Limb (tissue), 2 donors: Measurements from ENCODE around the gene ACSL6.

Experiments
- DNase-seq, 2 donors: peaks; one replicate each; pipeline ENCODE4 v3.0.0-alpha.2; 2016; ENCODE audit errors: extremely low spot score in 2 of 2

ACSL6 gene

GRCh38 chr5:131984956-131985665 is 26.3 kb downstream of the ACSL6 start:
- no peak for DNase-seq

DNA sequence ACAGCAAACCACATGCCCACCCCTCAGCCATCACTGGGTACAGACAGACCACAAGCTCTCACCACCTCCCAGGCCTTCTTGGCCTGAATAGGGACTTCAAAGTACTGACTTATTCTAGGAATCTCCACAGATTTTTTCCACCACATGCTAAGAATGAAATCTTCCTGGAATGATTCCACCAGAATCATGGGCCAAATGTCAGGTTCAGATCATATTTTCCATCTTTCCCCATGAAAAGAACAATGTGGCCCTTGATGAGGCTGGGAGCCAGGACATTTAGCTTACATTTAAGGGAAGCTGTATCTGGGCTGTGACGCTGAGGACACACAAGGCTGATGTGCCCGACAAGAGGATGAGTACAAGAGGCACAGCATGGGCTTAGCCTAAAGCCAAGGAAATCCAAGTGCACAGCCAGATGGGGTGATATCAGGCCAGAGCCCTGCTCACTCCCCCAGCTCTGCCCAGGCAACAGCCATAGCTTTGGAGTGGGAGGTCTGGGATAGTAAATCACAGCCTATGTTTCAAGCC is 28.1 kb downstream of the ACSL6 start:
- DNase-seq, result peak in 1 of 2 donors; percentile 6

GRCh38 chr5:131981516-131981915 is 29.9 kb downstream of the ACSL6 start:
- DNase-seq, result no peak

DNA sequence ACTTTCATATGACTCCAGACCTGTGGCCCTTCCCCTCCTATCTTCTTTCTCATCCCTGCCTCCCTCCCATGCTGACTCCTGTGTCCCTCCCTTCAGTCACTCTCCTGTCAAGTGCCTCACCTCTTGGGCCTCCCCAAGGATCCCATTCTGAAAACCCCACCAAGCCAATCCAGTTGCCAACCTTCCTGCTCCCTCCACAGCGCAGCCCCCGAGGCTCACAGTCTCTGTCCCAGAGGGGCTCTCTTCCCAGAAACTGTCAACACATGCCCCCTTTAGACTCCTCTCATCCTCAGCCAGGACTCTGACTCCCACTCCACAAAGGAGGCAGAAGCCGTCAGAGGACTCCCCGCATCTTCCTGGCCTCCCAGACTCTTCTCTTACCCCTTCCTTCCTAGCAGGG is 30.8 kb downstream of the ACSL6 start:
- no peak for DNase-seq

DNA sequence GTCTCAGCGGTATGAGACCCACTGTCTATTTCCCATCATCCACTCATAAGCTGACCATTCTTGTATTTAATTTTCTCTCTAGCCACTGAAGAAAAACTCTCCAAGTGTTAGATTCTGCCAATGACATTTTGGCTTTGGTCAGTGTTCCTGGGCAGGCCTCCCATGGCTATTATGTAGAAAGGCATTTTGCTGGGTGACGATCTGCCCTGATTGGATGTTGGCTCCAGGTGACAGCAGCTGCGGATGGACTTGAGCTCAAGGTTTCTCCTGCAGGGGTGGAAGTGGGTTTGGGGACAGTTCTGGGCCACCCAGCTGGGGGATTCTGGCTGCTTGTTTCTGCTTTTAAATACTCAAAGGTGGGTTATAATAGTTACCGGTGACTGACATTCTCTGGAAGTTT is 31.6 kb downstream of the ACSL6 start:
- DNase-seq, result peak in 1 of 2 donors; percentile 1

GRCh38 chr5:131977212-131977604 is 34.2 kb downstream of the ACSL6 start:
- no peak for DNase-seq

GRCh38 chr5:131976414-131977211 is 34.8 kb downstream of the ACSL6 start:
- no peak for DNase-seq

DNA sequence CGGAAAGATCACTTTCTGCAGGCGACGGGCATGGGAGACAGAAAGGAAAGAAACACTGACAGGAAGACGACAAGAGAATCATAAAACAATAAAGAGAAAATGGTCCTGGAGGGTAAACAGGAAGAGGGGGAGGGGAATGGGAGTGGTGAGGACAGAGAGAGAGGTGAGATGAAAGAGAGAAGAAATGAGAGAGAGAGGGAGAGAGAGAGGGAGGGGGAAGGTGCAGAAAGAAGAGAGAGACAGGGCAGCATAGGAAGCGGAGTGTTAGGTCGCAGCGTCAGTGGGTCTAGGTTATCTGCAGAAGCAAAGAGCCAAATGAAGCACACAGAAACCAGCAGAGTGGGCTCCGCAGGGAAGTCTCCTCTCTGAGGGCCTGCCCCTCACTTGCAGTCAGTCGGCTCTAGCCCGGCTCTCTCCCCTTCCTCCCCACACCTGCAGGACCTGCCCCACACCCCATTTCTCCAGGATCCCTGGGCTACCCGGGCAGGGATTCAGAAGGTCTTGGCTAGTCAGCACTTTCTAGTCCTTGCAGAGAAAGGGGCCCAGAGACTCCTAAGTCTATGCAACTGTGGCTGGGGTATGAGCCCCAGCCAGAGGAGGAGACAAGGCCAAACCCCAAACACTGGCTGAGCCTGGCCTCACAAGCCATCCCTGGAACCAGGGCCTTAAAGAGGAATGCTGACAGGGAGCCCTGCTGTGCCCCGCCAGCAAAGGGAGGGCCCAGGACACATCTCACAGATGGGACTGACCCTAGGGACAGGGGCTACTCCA is 36.3 kb downstream of the ACSL6 start:
- DNase-seq, result peak in 1 of 2 donors; percentile 9

DNA sequence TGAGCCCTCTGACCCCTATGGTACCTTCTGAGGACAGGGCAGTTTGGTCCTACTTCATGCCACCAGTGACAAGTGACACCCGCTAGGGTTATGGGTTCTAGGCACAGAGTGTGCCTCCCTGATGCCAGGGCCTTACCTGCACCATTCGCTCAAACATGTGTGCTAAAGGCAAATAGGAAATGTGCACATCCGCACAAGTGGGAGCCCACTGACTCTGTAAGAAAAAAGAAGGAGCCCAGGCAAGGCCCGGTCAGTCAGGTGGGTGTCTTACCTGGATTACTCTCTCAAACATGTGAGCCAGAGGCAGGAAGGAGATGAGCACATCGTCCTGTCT is 36.9 kb downstream of the ACSL6 start:
- DNase-seq, result peak in 1 of 2 donors; percentile 12

DNA sequence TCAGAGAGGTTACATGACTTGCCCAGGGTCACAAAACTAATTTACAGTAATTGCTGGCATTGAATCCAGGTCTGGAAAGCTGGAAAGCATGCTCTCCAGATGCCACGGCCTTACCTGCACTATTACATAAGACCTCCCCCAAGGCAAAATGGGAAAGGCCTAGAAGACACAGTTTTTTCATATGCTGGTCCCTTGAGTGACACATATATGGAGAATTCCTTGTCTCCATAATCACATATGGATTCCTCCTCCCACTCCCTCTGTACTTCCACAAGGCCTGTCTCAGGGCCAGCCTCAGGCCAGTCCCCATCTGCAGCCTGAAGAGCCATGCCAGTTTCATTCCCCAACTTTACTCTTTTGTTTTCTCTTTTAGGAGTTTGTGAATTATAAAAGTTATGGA is 37.4 kb downstream of the ACSL6 start:
- DNase-seq, result no peak

DNA sequence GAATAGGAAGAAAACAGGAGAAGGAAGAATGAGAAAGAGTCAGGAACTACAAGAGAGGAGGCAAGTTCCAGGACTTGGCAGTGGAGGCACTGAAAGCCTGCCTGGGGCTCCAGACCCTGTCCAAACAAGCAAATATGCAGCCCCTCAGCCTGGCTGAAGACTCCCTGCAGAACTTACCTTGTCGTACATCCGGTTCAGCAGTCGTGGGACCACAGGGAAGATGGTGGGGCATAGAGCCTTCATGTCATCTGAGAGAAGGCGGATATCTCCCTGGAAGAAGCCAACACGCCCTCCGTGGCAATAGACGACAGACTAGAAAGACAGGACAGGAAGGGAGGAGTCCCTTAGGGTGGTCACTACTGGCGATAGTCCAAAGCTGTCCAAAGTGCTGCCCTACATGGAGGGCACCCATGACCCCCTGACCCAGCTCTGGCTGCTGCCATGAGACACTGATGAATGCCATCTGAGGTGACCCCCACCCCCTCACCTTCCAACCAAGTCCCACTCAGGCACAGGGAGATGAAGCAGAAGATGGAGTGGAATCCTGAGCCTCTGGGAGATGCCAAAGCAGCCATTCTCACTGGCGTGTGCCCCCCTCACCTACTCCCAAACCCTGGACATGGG is 38.3 kb downstream of the ACSL6 start:
- no peak for DNase-seq

GRCh38 chr5:131968396-131968954 is 43.0 kb downstream of the ACSL6 start:
- no peak for DNase-seq

- DNase-seq, result no peak
Measured at GRCh38 chr5:131966551-131966950, 44.9 kb downstream of the ACSL6 start.

DNA sequence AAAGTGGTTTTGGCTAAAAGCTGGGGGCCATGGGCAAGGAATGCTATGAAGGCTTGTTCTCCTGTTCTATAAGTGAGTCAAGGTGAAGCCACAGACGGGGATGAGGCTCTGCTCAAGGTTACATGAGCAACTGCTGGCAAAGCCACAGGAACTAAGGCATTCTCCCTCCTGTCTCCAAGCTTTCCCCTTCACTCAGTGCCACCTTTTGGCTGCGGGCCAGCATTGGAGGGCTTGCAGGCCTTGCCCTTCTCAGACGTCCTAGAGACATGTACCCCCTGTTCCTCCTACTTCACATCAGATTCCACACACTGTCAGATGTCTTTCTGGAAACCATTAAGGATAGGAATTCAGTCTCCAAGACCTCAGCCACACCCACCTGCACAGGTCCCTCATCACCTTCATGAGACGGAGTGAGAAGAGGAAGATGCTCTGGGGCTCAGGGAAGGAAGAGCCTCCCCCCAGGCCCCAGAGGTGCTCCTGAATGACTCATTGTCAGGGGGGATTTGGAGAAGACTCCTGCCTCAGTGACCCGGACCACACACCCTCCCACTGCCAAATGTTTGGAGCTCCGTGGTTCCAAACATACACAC is 45.5 kb downstream of the ACSL6 start:
- no peak for DNase-seq

DNA sequence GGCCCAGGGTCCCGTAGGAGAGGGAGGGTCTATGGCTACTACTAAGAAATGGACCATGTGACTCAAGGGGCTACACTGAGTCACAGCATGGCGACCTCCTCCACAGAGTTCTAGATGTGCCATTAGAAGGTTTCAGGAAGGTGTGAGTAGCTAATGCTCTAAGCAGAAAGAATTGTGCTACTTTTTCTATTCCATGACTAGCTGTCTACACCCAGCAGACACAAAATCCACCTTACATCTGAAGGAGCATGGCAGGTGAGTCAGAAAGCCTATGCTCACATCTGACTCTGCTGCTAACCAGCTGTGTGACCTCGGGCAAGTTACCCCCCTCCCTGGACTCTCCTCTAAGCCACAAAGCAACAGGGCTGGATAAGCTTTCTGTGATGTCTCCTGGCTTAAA is 51.6 kb downstream of the ACSL6 start:
- DNase-seq, result no peak

DNA sequence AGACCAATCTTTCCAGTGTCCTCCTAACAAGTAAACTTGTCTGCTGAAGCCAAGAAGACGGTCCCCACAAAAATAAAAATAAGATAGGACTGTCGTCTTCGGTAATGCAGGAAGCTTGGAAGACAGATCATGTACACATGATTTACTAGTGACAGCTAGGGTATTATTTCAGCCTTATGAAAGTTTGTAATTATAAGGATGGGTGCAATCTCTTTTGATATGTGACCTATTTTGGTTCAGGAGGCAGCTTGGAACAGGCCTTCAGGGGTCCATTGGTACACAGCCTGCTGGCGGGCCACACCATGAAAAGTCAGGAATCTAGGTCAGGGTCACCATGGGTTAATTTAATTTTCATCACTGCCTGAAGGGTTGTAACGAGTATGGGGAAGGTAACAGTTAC is 52.3 kb downstream of the ACSL6 start:
- DNase-seq, result no peak

DNA sequence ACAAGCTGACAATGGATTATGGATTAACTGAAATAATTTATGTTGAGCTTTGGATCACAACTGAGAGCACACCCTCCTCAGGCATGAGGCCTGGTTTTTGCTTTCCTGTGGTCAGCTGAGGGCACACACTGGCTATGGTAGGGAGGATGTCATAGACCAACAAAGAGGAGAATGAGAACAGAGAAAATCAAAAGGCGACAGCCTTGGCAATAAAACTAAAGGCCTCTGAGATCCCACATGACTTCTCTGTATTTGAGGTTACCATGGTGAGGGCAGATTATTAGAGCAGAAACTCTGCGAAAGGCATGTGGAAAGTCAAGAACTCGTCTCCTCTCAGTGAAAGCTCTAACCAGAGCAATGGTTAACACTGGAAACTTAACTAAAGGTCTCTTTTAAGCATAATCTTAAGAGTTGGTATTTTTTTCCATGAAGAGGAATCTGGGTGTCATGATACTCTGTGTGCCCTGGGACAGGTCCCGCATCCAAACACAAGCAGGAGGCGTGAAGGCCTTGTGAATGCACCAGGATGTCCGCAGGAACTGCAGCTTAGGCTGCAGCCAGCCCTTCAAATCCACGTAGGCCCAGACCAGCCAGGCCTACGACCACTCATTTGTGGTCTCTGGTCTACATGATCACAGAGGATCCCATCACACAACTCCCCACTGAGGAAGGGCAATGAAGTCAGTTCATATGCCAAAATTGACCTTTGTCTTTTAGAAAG is 53.6 kb downstream of the ACSL6 start:
- no peak for DNase-seq

DNA sequence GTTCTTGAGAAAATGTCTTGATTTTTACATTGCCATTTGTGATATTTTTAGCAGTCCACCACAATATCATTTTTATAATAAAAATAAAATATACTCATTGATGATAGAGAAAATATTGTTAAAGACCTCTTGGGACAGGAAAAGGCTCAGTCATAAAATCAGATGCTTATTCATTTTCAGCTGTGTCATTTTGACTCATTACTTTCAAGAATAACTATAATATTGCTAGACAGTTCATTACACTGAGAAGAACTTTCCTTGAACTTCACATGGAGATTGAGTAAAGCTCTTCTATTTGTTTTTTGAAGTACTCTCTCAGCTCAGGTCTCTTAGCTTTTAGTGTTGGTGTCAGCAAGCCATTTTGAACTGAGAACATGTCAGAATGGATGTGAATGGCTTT is 57.5 kb downstream of the ACSL6 start:
- DNase-seq, result no peak

- peak in 1 of 2 donors; percentile 3 for DNase-seq
Measured at GRCh38 chr5:131952301-131952857, 59.1 kb downstream of the ACSL6 start.

GRCh38 chr5:131950706-131951105 is 60.8 kb downstream of the ACSL6 start:
- DNase-seq, result no peak
